Coronary artery (tissue), 2 donors: ENCODE data around the gene PRR5L.

ENCODE experiments used
- DNase-seq: peaks from one replicate; pipeline ENCODE4 v3.0.0-alpha.2; 2017; ENCODE audit warnings: low spot score
- H3K27ac ChIP-seq, 2 donors: fragments of 200-600 bp; sonication (generic); one replicate each; pipeline ENCODE4 v1.5.1; 2016 to 2019
- H3K4me3 ChIP-seq: fragments of 200-600 bp; sonication (generic); 2 replicates; pipeline ENCODE4 v1.5.1; 2016; ENCODE audit warnings: mild to moderate bottlenecking, moderate library complexity
- CTCF ChIP-seq: fragments of 200-600 bp; sonication (generic); IDR thresholded peaks from one replicate; pipeline ENCODE4 v1.5.1; 2019; ENCODE audit warnings: antibody characterized with exemption

The PRR5L gene

GRCh38 chr11:36443661-36444060 lies 147.6 kb downstream of the PRR5L start:
- no peak for TF ChIP-seq CTCF
- Histone ChIP-seq H3K4me3 (no peak overlapping the region), H3K27ac (no peak overlapping the region)
- no peak for DNase-seq

- no peak overlapping the region for H3K4me3 ChIP-seq
- TF ChIP-seq CTCF: no peak
- no peak for DNase-seq
- no peak overlapping the region for H3K27ac ChIP-seq
Measured at GRCh38 chr11:36446135-36446534, 150.0 kb downstream of the PRR5L start.

- H3K4me3 ChIP-seq: no peak overlapping the region
- H3K27ac ChIP-seq: no peak overlapping the region
- DNase-seq: no peak
- no peak for TF ChIP-seq CTCF
Measured at GRCh38 chr11:36447514-36447913, 151.4 kb downstream of the PRR5L start.

- TF ChIP-seq CTCF: no peak
- Histone ChIP-seq H3K27ac (no peak overlapping the region), H3K4me3 (no peak overlapping the region)
- no peak for DNase-seq
Measured at GRCh38 chr11:36447947-36448346, 151.9 kb downstream of the PRR5L start.

- Histone ChIP-seq H3K4me3 (peak overlapping the region; percentile 51), H3K27ac (peak overlapping the region in 1 of 2 donors; percentile 0)
- TF ChIP-seq CTCF: no peak
- DNase-seq: no peak
Measured at GRCh38 chr11:36449561-36450096, 153.5 kb downstream of the PRR5L start.

GRCh38 chr11:36450110-36450572 lies 154.1 kb downstream of the PRR5L start:
- peak overlapping the region; percentile 51 for H3K4me3 ChIP-seq
- TF ChIP-seq CTCF: no peak
- peak overlapping the region in 1 of 2 donors; percentile 0 for H3K27ac ChIP-seq
- no peak for DNase-seq

GRCh38 chr11:36451045-36451444 lies 155.0 kb downstream of the PRR5L start:
- H3K27ac ChIP-seq: no peak overlapping the region
- no peak for DNase-seq
- TF ChIP-seq CTCF: no peak
- H3K4me3 ChIP-seq: no peak overlapping the region
